ENCODE measurements around the gene FIGN.
A peak's percentile ranks its signal among the peaks of the same experiment; 100 is the strongest.

The FIGN gene, protein sequence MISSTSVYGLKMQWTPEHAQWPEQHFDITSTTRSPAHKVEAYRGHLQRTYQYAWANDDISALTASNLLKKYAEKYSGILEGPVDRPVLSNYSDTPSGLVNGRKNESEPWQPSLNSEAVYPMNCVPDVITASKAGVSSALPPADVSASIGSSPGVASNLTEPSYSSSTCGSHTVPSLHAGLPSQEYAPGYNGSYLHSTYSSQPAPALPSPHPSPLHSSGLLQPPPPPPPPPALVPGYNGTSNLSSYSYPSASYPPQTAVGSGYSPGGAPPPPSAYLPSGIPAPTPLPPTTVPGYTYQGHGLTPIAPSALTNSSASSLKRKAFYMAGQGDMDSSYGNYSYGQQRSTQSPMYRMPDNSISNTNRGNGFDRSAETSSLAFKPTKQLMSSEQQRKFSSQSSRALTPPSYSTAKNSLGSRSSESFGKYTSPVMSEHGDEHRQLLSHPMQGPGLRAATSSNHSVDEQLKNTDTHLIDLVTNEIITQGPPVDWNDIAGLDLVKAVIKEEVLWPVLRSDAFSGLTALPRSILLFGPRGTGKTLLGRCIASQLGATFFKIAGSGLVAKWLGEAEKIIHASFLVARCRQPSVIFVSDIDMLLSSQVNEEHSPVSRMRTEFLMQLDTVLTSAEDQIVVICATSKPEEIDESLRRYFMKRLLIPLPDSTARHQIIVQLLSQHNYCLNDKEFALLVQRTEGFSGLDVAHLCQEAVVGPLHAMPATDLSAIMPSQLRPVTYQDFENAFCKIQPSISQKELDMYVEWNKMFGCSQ

DNA sequence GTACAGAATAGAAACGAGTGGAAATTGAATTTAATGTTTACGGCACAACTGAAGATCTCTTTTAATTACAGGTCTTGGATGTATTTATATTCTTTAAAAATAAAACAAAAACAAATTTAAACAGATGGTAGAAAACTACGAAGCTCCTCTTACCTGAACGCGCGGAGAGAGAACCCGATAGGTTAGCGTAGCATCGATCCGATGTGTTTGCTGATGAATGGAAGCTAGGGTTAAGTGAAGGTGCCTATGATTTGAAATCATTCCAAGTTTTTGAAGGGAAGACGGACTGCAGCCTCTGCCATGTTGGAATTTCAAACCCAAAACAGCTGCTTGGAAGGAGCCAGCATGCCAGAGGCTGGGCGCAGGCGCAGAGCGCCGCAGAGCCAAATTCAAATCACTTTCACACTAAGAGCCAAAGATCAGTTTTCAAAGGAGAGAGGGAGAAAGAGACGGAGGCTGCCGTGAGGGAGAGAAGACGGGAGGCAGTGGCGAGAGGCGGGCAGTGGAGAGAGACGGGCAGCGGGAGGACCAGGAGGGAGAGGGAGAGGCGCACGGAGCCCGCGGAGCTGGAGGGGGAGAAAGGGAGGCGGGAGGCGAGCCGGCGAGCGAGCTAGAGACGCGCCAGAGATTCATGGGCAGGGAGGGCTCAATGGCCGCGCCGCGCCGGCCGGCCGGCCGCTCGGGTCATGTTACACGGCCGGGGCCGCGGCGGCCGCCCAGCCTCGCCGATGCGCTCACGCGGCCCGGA, at the start of gene FIGN:
Gene FIGN (minus strand): TSS at position 324 of the 748 bp plus-strand sequence. CDS start 1,081 bp downstream, outside the sequence.
- DNase-seq = peak in 2 of 3 donors; percentile 0 to 7

DNA sequence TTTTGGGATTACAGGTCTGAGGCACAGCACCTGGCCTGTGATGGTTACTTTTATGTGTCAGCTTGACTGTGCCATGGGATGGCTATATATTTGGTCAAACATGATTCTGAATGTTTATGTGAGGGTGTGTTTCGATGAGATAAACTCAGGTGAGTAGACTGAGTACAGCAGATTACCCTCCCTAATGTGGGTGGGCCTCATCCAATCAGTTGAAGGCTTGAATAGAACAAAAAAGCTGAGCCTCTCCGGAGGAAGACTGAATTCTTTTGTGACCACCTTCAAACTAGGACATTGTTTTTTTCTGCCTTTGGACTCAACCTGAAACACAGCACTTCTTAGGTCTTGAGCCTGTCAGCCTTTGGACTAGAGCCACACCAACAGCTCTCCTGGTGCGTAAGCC, 49.4 kb upstream of the FIGN start:
- no peak for DNase-seq

DNA sequence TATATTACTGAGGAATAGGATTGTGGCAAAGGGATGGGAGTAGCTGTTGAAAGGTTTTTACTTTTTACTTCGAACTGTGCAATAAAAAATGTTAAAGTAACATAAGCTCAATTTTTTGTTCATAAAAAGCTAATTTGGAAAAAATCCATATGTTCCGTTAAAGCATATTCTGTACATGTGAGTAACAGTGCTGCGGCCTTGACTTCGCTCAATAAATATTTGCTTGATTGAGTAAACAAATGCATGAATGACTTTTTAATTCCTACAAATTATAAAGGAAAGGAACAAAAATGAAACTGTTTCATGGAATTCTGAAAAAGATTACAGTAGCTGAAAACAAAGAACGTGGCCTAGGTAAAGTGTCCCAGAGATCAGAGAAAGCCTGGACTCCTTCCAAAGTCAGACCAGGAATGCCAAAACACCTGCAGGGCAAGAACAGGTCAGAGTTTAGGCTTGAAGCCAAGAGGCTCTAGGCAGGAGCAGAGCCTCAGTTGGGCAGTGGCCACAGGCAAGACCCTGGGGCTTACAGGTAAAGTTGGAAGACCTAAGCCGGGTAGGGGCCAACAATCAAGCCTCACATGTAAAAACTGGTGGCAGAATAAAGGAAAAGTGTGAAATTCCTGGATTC, 44.3 kb upstream of the FIGN start:
- DNase-seq = no peak

GRCh38 chr2:163778045-163778781, 42.4 kb upstream of the FIGN start:
- DNase-seq = no peak

DNA sequence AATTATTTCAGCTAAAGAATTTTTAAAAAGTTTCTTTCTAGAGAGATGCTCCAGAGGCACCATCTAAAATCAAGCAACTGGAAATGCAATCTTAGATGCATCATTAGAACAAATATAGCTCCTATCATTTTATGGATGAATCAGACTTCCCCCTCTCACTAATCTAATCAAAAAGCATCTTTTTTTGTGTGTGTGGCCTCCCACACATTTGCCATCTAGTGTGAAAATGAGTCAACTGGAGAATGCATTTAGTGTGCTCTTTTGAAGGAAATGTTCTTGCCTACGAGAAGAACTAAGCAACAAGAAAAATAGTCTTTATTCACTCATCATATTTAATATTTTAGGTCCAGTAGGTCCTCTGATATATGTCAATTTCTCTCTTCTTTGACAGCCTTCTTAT, 39.5 kb upstream of the FIGN start:
- DNase-seq = no peak

DNA sequence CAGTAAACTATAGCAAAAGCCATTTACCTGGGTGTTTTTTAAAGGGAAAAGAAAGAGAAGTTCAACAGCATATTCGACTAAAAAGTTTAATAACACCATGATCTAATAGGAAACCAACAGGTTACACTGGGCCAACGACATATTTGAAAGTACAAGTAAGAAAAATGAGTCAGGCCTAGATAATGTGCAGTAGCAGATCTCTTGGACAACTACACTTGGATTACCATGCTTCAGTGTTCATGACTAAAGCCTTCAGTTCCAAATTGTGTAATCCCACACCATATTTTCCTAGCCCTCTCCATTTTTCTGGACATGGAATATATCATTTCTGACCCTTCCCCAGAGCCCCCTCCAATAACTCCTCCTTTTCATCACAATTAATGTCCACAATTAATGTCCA, 39.1 kb upstream of the FIGN start:
- no peak for DNase-seq

DNA sequence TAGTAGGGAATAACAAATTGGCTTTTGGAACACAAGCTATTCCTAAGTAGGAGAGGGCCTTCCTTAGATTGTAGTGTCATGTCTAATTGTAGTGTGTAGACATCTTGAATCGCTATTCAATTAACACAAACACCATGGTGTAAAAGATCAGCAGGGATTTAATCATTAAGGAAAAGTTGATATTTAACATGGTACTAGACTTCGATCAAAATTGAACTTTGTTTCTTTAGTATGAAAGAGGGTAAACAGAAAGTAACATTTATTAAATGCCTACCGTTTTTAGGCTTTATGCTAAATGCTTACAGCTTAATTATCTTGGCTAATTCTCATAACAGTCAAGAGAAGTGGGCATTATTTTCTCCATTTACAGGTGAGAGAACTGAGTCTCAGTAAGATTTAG, 37.5 kb upstream of the FIGN start:
- no peak for DNase-seq

DNA sequence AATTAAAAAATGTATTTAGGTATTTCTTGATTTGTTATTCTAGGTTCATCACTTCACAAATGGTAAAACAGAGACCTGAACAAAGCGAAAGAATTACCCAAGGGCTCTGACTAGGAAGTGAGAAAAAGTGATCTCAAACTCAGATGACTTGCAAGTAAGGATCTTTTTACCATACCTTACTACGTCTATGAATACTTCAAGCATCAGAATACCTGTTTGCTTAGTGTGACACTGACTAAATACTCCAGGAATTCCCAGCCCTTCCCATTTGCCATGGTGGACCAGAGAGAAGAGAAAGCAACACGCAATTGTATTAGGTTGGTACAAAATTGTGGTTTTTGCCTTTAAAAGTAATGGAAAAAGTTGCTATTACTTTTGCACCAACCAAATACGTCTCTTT, 35.8 kb upstream of the FIGN start:
- DNase-seq = no peak

- no peak for DNase-seq
These were observed 33.3 kb upstream of the FIGN start for GRCh38 chr2:163768881-163769695.

DNA sequence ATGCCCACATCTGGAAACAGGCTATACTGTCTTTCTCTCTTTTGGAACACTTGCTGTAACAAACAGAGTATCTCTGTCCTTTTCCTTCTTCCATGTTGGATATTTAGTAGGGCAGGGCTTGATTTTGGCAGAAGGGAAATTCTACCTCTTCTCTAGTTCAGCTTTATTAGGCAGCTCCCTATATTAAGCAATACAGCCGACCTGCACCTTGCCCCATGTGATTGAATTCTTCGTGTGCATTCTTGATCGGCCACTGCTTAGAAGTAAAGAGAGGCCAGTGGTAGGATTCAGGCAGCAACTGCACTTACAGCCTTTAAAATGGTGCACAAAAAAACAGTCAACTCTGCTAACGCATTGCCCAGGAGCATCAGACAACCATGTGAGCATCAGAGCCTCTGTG, 31.3 kb upstream of the FIGN start:
- DNase-seq = no peak

DNA sequence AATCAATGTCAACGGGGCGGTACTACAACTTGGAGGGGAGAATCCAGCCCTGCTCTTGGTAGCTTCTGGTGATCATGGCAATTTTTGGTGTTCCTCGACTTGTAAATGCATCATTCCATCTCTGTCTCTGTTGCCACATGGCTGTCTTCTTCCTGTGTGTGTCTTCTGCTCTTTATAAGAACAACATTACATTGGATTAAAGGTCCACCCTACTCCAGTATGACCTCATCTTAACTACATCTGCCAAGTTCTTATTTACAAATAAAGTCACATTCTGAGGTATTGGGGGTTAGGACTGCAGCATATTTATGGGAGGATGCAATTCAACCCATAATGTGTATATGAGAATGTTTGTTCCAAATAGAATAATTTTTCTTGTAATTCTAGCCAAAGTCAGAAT, 28.8 kb upstream of the FIGN start:
- DNase-seq = no peak

GRCh38 chr2:163759013-163759412, 23.2 kb upstream of the FIGN start:
- no peak for DNase-seq

GRCh38 chr2:163757814-163758213, 22.0 kb upstream of the FIGN start:
- no peak for DNase-seq

GRCh38 chr2:163756588-163756987, 20.8 kb upstream of the FIGN start:
- no peak for DNase-seq

GRCh38 chr2:163755366-163755765, 19.6 kb upstream of the FIGN start:
- no peak for DNase-seq

DNA sequence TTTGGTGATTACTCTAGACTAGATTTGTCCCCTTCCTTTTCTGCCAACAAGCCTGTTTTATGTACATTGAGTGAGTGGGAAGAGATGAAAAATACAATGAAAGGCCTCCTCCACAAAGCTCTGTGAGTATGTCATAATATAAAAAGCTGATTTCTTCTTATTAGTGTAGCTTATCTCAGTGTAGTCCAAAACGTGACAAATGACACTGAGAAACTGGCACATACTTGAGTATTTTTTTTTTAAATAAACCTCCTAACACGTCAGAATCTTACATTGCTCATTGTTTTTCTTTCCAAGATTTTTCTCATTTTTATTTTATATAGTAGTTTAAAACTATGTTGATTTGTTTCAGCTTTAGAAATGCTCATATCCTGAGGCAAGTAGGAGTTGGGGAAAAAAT, 17.9 kb upstream of the FIGN start:
- DNase-seq = no peak

DNA sequence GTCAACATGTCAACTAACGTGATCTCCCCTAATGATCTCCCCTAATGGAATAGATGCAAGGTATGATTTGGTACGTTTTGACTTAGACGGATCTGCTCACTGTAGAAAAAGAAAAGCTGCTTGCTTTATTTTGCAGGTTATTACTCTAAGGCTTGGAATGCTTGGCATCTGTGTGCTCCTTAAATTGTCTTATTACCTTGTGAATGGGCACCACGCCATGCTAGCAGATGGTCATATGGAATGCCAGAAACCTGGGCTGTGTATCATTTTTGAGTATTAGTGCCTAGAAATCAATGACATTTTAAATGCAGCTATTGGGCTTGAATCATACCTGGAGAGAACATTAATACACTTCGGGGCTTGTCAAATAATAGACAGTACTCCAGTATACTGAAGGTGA, 16.5 kb upstream of the FIGN start:
- DNase-seq = no peak

DNA sequence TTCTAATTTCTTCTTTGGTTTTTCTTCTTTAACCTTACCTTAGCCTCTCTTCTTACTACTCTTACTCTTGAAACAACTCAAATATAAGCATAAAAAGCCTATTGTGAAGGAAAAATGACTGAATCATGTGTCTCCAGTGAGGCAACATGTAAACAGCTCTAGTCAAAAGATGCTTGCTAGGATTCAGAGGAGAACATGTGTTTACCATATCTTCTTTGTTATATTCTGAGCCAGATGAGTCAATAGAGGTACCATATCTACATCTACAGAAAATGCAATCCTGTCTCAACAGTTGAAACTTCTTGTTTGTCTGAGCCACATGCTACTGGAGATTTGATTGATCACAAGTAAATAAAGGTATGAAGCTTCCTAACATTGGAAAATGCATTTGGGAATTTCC, 15.9 kb upstream of the FIGN start:
- no peak for DNase-seq

- DNase-seq = no peak
These were observed 12.6 kb upstream of the FIGN start for GRCh38 chr2:163748420-163748819.

DNA sequence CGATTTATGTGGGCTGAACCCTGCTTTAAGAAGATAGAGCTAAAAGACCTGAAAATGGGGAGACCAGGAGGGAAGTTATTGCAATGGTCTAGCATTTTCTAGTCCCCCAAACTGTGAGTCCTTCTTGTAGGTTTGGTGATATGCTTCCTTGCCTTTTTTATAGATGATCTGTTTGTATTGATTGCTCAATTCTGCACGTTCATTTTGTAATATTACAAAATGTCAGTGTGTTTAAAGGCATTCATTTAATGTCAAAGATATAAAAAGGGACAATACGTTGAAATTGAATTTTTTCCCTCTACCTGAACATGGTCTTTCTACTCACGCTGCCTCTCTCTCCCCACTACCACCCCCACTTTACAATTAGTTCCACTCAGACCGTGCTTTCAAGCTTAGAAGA, 5.6 kb upstream of the FIGN start:
- DNase-seq = no peak

GRCh38 chr2:163737563-163737962, 1.8 kb upstream of the FIGN start:
- no peak for DNase-seq

DNA sequence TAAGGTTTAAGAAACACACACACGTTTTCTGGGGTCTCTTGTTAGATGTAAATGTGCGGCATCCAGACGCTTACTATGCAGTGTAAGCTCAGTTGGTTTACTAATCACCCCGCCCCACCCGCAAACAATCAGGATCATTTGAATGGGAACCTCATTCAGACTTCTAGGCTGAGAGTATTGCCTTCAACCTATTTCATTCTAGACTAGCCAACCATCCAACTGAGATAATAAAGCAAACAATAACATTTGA, 1.3 kb upstream of the FIGN start:
- DNase-seq = no peak
